BLaER1 treated with 17β-estradiol and CSF1 and Interleukin-3, amounts not matched to agents 10 nM and 100 nM (cell line): ENCODE data around the gene PODN.

Source experiments
- H3K27ac ChIP-seq, 11 experiments: shearing (Covaris generic); formaldehyde crosslinking; 2 replicates each; pipeline ENCODE4 v1.8.1; 2022
- H3K27me3 ChIP-seq, 11 experiments: shearing (Covaris generic); formaldehyde crosslinking; 2 replicates each; pipeline ENCODE4 v1.8.1; 2022
- H3K36me3 ChIP-seq, 11 experiments: shearing (Covaris generic); formaldehyde crosslinking; 2 replicates each; pipeline ENCODE4 v1.8.1; 2022
- H3K4me1 ChIP-seq, 10 experiments: shearing (Covaris generic); formaldehyde crosslinking; 2 replicates each; pipeline ENCODE4 v1.8.1; 2022
- H3K4me2 ChIP-seq, 11 experiments: shearing (Covaris generic); formaldehyde crosslinking; 2 replicates each; pipeline ENCODE4 v1.8.1; 2022
- H3K4me3 ChIP-seq, 10 experiments: shearing (Covaris generic); formaldehyde crosslinking; 2 replicates each; pipeline ENCODE4 v1.8.1; 2022
- H3K9ac ChIP-seq, 11 experiments: shearing (Covaris generic); formaldehyde crosslinking; 2 replicates each; pipeline ENCODE4 v1.8.1; 2022
- H3K9me3 ChIP-seq, 11 experiments: shearing (Covaris generic); formaldehyde crosslinking; replicated peaks in 1 of 11; 2 replicates each; pipeline ENCODE4 v1.8.1; 2022
- H4K20me1 ChIP-seq, 11 experiments: shearing (Covaris generic); formaldehyde crosslinking; 2 replicates each; pipeline ENCODE4 v1.8.1; 2022
- Cebpa-rat ChIP-seq, 11 experiments: shearing (Covaris generic); IDR thresholded peaks; 2 replicates each; pipeline ENCODE4 v1.8.1; 2022

PODN gene

GRCh38 chr1:53082826-53083455 is 20.9 kb downstream of the PODN start:
- H3K27ac ChIP-seq = peak overlapping the region in 1 of 11 experiments; percentile 16; a peak in 1 of 22 replicates
- H3K9me3 ChIP-seq = no peaks in the 10 kb centered on the region
- H3K36me3 ChIP-seq = no peaks in the 10 kb centered on the region
- H4K20me1 ChIP-seq = 0 out of 22 replicates have a peak, but pooled peaks cover 0 to 8% (median 0%) of the 10 kb centered on the region in 11 experiments
- peaks cover 0 to 16% (median 13%) of the 10 kb centered on the region in 10 experiments; a peak in 15 of 20 replicates for H3K4me1 ChIP-seq
- H3K9ac ChIP-seq = 0 out of 22 replicates have a peak overlapping the region, but pooled peaks of 1 of the 11 experiments have one; percentile 24
- no peak for TF ChIP-seq Cebpa-rat (IDR thresholded peaks at IDR 0.05)
- H3K27me3 ChIP-seq = no peaks in the 10 kb centered on the region
- H3K4me3 ChIP-seq = no peak overlapping the region
- H3K4me2 ChIP-seq = peak overlapping the region in 8 of 11 experiments; percentile 11 to 65 (median 34); a peak in 13 of 22 replicates

DNA sequence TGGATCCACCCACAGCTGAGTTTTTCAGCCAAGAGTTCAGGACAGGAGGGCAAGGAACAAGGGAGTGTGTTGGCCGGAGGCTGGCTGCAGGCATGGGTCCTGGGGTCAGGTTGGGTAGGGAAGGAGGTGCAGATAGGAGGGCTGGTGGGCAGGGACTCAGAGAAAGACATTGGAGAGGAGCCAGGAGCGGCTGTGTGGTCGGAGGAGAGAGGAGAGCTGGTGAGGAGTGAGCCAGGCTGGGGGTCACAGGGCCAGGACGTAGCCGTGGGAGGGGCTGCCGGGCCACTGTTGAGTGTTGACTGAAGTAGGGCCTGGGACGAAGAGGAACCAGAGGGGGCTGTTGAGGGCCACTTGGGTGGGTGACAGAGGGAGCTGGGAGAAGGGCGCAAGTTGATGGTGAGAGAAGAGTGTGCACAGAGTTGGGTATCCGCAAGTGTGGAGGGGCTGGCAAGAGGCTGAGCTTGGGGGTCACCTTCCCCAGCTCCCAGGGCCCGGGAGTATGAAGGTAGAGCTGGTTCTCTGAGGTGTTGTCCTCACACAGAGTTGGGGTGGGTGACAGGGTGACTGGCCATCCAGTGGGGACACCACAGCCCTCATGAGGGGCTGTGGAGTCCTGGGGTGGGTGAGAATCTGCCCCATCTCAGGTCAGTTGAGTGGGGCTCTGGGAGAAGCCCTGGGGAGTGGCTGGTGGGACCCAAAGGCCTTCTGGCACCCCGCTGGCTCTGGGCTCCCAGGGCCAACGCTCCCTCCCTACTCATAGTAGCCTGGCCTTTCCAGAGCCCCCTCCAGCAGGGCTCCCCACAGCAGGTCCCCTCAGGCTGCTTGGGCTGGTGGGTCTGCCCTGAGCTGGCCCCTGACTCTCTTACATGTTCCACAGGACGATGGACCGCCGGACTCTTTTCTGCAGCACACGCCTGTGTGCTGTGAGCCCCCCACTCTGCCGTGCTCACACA is 21.9 kb downstream of the PODN start:
- H4K20me1 ChIP-seq = 0 out of 22 replicates have a peak, but pooled peaks cover 0 to 5% (median 0%) of the 10 kb centered on the region in 11 experiments
- no peaks in the 10 kb centered on the region for H3K9me3 ChIP-seq
- H3K27ac ChIP-seq = 0 out of 22 replicates have a peak overlapping the region, but pooled peaks of 1 of the 11 experiments have one; percentile 16
- TF ChIP-seq Cebpa-rat (IDR thresholded peaks at IDR 0.05) = no peak
- peak overlapping the region in 8 of 11 experiments; percentile 11 to 65 (median 34); a peak in 12 of 22 replicates for H3K4me2 ChIP-seq
- H3K4me3 ChIP-seq = no peak overlapping the region
- no peaks in the 10 kb centered on the region for H3K27me3 ChIP-seq
- H3K4me1 ChIP-seq = peaks cover 0 to 16% (median 13%) of the 10 kb centered on the region in 10 experiments; a peak in 15 of 20 replicates
- no peak overlapping the region for H3K9ac ChIP-seq
- H3K36me3 ChIP-seq = no peaks in the 10 kb centered on the region

- H3K27ac ChIP-seq = no peak overlapping the region
- no peaks in the 10 kb centered on the region for H3K27me3 ChIP-seq
- TF ChIP-seq Cebpa-rat (IDR thresholded peaks at IDR 0.05) = no peak
- H3K36me3 ChIP-seq = no peaks in the 10 kb centered on the region
- H3K4me1 ChIP-seq = peaks cover 0 to 16% (median 13%) of the 10 kb centered on the region in 10 experiments; a peak in 15 of 20 replicates
- H4K20me1 ChIP-seq = 0 out of 22 replicates have a peak, but pooled peaks cover 0 to 5% (median 0%) of the 10 kb centered on the region in 11 experiments
- H3K9me3 ChIP-seq = no peaks in the 10 kb centered on the region
- H3K4me3 ChIP-seq = no peak overlapping the region
- no peak overlapping the region for H3K4me2 ChIP-seq
- H3K9ac ChIP-seq = no peak overlapping the region
These were observed 22.6 kb downstream of the PODN start for GRCh38 chr1:53084589-53084971.

GRCh38 chr1:53085405-53085804 is 23.4 kb downstream of the PODN start:
- Histone ChIP-seq H3K27ac (no peak overlapping the region), H3K9ac (no peak overlapping the region), H3K9me3 (no peaks in the 10 kb centered on the region), H3K27me3 (no peaks in the 10 kb centered on the region), H3K36me3 (no peaks in the 10 kb centered on the region), H3K4me3 (no peak overlapping the region), H3K4me2 (no peak overlapping the region), H4K20me1 (0 out of 22 replicates have a peak, but pooled peaks cover 0 to 5% (median 0%) of the 10 kb centered on the region in 11 experiments), H3K4me1 (peaks cover 0 to 16% (median 13%) of the 10 kb centered on the region in 10 experiments; a peak in 15 of 20 replicates)
- TF ChIP-seq Cebpa-rat (IDR thresholded peaks at IDR 0.05) = no peak

DNA sequence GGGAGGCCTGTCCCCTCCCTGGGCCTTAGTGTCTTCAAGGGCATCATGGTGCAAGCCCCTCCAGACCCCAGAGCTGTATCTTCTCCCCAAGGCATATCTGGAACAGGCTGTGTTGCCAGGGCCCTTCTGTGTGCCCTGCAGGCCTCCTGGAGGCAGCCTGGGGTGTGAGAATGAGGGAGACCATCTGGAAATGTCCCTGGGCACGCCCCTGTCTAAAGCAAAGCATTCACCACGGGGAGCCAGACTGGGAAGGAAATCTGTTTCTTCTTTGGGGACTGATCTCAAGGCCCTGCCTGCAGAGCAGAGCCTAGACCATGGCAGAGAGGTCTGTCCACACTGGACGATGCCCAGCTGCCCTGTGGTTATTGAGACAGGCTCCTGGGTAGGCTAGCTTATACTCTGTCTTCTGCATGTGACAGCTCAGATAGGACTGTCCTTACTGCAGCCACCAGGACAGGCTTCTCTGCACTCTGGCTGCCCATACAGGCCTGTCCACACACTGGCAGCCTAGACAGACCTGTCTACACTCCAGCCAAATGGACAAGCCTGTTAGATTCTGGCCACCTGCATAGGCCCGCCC is 24.6 kb downstream of the PODN start:
- H3K9ac ChIP-seq = no peak overlapping the region
- H3K27ac ChIP-seq = no peak overlapping the region
- no peak overlapping the region for H3K4me3 ChIP-seq
- no peak overlapping the region for H3K4me2 ChIP-seq
- no peak for TF ChIP-seq Cebpa-rat (IDR thresholded peaks at IDR 0.05)
- H3K27me3 ChIP-seq = no peaks in the 10 kb centered on the region
- H3K4me1 ChIP-seq = peaks cover 6 to 26% (median 20%) of the 10 kb centered on the region in 10 experiments
- H3K36me3 ChIP-seq = no peaks in the 10 kb centered on the region
- H3K9me3 ChIP-seq = no peaks in the 10 kb centered on the region
- H4K20me1 ChIP-seq = no peaks in the 10 kb centered on the region

DNA sequence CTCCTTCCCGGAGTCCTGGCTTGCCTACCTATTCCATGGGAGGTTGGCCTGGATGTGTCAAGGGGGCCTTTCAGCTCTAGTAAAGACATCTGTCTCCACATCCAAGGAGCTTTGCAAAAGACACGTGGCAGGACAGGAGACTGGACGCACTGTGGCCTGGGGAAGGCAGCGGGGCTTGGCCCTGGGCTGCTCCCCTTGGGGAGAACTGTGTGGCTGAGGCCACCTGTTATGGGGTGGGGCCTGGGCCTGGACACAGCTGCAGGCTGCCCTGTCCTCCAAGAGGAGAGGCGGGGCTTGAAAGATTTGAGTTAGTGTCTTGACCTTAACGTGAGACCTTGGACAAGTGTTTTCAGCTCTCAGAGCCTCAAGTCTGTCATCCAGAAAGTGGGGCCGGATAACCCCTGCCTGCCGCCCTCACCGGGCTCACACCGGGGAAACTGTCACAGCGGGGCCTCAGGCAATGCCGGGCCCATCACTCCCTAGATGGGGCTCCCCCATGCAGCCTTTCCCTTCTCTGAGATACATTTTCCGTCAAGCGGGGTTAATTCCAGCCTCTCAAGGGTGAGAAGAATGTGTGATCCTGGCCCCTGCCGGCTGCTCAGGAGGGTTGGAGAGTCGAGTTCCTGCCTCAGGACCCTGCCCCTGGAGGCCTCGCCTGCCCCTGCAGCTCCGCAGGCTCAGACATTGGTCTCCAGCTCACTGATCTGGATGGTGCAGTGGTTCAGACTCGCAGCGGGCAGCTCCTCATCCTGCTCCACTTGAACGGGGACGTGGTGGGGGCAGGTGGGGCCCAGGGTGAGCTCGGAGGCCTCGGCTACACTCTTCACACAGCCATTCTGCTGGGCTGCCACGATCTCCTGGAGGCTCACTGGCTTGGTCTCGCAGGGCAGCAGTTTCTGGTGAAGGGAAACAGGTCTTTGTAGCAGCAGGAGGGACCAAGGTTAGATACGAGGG is 25.6 kb downstream of the PODN start:
- Histone ChIP-seq H3K27ac (no peak overlapping the region), H3K36me3 (no peaks in the 10 kb centered on the region), H3K27me3 (no peaks in the 10 kb centered on the region), H3K9ac (0 out of 22 replicates have a peak overlapping the region, but pooled peaks of 1 of the 11 experiments have one; percentile 13), H4K20me1 (no peaks in the 10 kb centered on the region), H3K4me1 (peaks cover 12 to 31% (median 22%) of the 10 kb centered on the region in 10 experiments), H3K4me3 (no peak overlapping the region), H3K9me3 (no peaks in the 10 kb centered on the region), H3K4me2 (no peak overlapping the region)
- no peak for TF ChIP-seq Cebpa-rat (IDR thresholded peaks at IDR 0.05)

DNA sequence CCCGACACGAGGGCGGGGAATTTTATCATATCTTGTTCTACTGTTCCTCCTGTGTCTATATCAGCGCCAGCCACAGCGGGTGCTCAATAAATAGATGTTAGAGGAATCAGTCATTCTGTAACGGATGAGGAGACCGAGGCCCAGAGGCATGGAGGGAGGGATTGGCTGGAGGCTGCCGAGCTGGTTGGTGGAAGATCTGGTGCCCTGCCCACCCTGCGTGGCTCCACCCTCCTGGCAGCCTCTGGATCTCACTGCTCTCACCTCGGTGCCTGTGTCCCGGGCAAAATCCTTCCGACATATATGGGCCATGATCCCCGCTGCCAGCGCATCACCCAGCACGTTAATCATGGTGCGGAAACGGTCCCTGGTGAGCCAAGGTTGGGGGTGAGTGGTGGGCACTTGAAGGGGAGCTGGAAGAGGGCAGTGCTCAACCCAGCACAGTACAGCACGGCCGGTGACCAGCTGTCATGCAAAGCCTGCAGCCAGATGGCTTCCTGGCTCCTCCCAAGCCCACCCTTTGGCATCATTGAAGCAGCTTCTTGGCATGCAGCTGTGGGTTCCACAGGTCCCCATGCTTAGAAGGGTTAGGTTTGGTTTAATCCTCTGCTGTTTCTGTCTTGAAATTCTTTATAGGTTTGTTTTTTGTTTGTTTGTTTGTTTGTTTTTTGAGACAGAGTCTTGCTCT is 26.7 kb downstream of the PODN start:
- Histone ChIP-seq H3K9ac (no peak overlapping the region), H3K4me2 (no peak overlapping the region), H3K27me3 (no peaks in the 10 kb centered on the region), H3K4me1 (peaks cover under 1 to 19% (median 14%) of the 10 kb centered on the region in 10 experiments; a peak in 18 of 20 replicates), H3K9me3 (no peaks in the 10 kb centered on the region), H4K20me1 (no peaks in the 10 kb centered on the region), H3K4me3 (no peak overlapping the region), H3K36me3 (no peaks in the 10 kb centered on the region), H3K27ac (no peak overlapping the region)
- TF ChIP-seq Cebpa-rat (IDR thresholded peaks at IDR 0.05) = no peak
